Measurements from ENCODE around the gene FAM193A. TPM values are rescaled to one million over a fixed set of nuclear protein-coding genes. Genes with fewer than 3 reads are reported as not detected.

FAM193A gene
- total and polyA plus RNA-seq, 12 donors, result 12.9 to 30.8 (median 23.1) TPM

DNA sequence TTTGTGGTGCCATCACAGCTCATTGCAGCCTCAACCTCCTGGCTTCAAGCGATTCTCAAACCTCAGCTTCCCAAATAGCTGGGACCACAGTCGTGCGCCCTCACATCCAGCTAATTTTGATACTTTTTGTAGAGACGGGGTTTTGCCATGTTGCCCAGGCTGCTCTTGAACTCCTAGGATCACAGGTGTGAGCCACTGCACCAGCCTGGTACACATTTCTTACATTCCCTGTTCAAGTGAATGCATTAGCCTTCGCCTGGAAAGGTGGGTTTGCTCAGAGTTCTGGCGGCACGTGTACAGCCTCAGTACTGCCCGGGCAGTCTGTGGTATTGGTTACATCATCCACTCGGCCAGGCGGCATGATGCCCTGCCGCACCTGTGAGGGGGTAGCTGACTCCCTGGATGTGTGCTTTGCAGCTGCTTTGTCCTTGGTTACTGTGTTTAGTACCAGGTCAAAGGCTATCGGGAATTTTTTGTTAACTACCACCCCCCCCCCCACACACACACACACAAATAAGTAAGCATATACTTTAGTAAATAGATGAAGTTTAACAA is 162.6 kb downstream of the FAM193A start:
- intact Hi-C loops (cut with DNase I), result no loop called here
- Histone ChIP-seq H3K4me3 (no peak overlapping the region), H3K36me3 (replicated peaks in 1 of 2) (peaks cover 0 to 98% of the 10 kb centered on the region in 2 donors), H3K9me3 (replicated peaks in 1 of 3) (no peaks in the 10 kb centered on the region), H3K27ac (no peak overlapping the region), H3K27me3 (no peaks in the 10 kb centered on the region), H3K4me1 (replicated peaks in 1 of 2) (no peaks in the 10 kb centered on the region)
- peak in 2 of 7 donors; percentile 17 to 44 for DNase-seq
- WGBS, 4 donors, result 89 to 95% (median 93%) methylated on average over 12 of the region's 12 CpGs
- TF ChIP-seq, protein P1, sequence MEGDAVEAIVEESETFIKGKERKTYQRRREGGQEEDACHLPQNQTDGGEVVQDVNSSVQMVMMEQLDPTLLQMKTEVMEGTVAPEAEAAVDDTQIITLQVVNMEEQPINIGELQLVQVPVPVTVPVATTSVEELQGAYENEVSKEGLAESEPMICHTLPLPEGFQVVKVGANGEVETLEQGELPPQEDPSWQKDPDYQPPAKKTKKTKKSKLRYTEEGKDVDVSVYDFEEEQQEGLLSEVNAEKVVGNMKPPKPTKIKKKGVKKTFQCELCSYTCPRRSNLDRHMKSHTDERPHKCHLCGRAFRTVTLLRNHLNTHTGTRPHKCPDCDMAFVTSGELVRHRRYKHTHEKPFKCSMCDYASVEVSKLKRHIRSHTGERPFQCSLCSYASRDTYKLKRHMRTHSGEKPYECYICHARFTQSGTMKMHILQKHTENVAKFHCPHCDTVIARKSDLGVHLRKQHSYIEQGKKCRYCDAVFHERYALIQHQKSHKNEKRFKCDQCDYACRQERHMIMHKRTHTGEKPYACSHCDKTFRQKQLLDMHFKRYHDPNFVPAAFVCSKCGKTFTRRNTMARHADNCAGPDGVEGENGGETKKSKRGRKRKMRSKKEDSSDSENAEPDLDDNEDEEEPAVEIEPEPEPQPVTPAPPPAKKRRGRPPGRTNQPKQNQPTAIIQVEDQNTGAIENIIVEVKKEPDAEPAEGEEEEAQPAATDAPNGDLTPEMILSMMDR (IDR thresholded peaks at IDR 0.05), result no peak
- no peak for TF ChIP-seq POLR2A (IDR thresholded peaks at IDR 0.05)

DNA sequence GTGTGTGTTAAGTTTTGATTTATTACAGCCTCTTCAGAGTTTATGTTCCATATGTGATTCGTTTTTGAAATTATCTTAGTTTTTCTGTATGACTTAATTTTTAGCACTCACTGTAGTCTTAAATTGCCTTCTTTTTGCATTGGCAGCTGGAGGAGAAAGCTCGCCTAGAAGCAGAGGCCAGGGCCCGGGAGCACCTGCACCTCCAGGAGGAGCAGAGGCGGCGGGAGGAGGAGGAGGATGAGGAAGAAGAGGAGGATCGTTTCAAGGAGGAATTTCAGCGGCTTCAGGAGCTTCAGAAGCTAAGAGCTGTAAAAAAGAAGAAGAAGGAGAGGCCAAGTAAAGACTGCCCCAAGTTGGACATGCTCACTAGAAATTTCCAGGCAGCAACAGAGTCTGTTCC is 163.1 kb downstream of the FAM193A start:
- no peak overlapping the region for H3K4me3 ChIP-seq
- intact Hi-C loops (cut with DNase I), result no loop called here
- WGBS, 4 donors, result 86 to 89% (median 87%) methylated on average over 7 of the region's 7 CpGs
- DNase-seq, result no peak
- TF ChIP-seq, protein P1 (IDR thresholded peaks at IDR 0.05), result no peak
- TF ChIP-seq POLR2A (IDR thresholded peaks at IDR 0.05), result no peak
- no peaks in the 10 kb centered on the region for H3K27me3 ChIP-seq
- H3K9me3 ChIP-seq (replicated peaks in 1 of 3), result no peaks in the 10 kb centered on the region
- H3K27ac ChIP-seq, result no peak overlapping the region
- peaks cover 0 to 98% of the 10 kb centered on the region in 2 donors for H3K36me3 ChIP-seq (replicated peaks in 1 of 2)
- no peaks in the 10 kb centered on the region for H3K4me1 ChIP-seq (replicated peaks in 1 of 2)

DNA sequence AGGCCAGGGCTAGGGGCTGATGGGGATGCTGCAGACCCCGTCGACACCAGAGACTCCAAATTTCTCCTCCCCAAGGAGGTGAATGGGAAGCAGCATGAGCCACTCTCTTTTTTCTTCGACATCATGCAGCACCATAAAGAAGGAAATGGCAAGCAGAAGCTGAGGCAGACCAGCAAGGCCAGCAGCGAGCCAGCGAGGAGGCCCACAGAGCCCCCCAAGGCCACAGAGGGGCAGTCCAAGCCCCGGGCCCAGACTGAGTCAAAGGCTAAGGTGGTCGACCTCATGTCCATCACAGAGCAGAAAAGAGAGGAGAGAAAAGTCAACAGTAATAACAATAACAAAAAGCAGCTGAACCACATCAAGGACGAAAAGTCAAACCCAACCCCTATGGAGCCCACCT is 163.6 kb downstream of the FAM193A start:
- no peaks in the 10 kb centered on the region for H3K4me1 ChIP-seq (replicated peaks in 1 of 2)
- H3K9me3 ChIP-seq (replicated peaks in 1 of 3), result no peaks in the 10 kb centered on the region
- WGBS, 4 donors, result 77 to 86% (median 84%) methylated on average over 8 of the region's 8 CpGs
- intact Hi-C loops (cut with DNase I), result no loop called here
- H3K36me3 ChIP-seq (replicated peaks in 1 of 2), result peaks cover 0 to 93% of the 10 kb centered on the region in 2 donors
- no peaks in the 10 kb centered on the region for H3K27me3 ChIP-seq
- no peak overlapping the region for H3K4me3 ChIP-seq
- peak in 1 of 7 donors; percentile 29 for DNase-seq
- no peak overlapping the region for H3K27ac ChIP-seq
- TF ChIP-seq POLR2A (IDR thresholded peaks at IDR 0.05), result no peak
- TF ChIP-seq, protein P1 (IDR thresholded peaks at IDR 0.05), result no peak

DNA sequence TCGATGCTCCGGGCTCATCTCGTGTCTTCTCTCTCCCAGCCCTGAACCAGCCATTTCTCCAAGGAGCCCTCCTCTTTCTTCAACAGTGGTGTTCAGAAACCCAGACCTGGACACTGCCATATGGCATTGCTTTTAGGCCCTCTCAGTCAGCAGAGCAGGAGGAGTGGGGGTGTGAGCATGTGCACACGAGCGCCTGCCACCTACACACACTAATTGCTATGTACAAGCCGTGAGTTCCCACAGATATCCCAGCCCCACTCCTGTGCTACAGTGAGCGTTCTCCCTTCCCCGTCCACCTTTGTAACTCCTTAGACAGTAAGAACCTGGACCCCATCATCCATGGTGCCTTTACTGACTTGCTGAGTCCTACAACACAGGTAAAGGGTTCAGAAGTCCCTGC is 165.9 kb downstream of the FAM193A start:
- WGBS, 4 donors, result 96 to 99% (median 97%) methylated on average over 8 of the region's 8 CpGs
- DNase-seq, result no peak
- no peak overlapping the region for H3K27ac ChIP-seq

More for the DNA sequence above, 165.9 kb downstream of the FAM193A start:
- Histone ChIP-seq H3K27me3 (no peaks in the 10 kb centered on the region), H3K36me3 (replicated peaks in 1 of 2) (peaks cover 0 to 70% of the 10 kb centered on the region in 2 donors), H3K4me1 (replicated peaks in 1 of 2) (no peaks in the 10 kb centered on the region), H3K9me3 (replicated peaks in 1 of 3) (no peaks in the 10 kb centered on the region), H3K4me3 (no peak overlapping the region)
- no peak for TF ChIP-seq POLR2A (IDR thresholded peaks at IDR 0.05)
- TF ChIP-seq, protein P1 (IDR thresholded peaks at IDR 0.05), result no peak
- intact Hi-C loops (cut with DNase I), result no loop called here

All from adrenal gland (tissue), 12 donors.